HG02678 (cell line): ENCODE measurements around the gene CUL9.

Source experiments
- ATAC-seq: cut with Tn5 transposase; IDR thresholded peaks from one replicate; pipeline ENCODE4 v1.9.1; 2021; ENCODE audit warnings: mild to moderate bottlenecking, moderate library complexity; ENCODE audit not compliant: unreplicated experiment

The CUL9 gene

GRCh38 chr6:43193929-43194328 is 11.9 kb downstream of the CUL9 start:
- ATAC-seq = no peak

- no peak for ATAC-seq
Observed at GRCh38 chr6:43196337-43196736, 14.3 kb downstream of the CUL9 start.

GRCh38 chr6:43199912-43200311 is 17.9 kb downstream of the CUL9 start:
- no peak for ATAC-seq

GRCh38 chr6:43200541-43200940 is 18.5 kb downstream of the CUL9 start:
- ATAC-seq = no peak

GRCh38 chr6:43202451-43202850 is 20.5 kb downstream of the CUL9 start:
- no peak for ATAC-seq

- no peak for ATAC-seq
Observed at GRCh38 chr6:43203029-43203717, 21.2 kb downstream of the CUL9 start.

GRCh38 chr6:43203718-43204095 is 21.7 kb downstream of the CUL9 start:
- ATAC-seq = no peak

GRCh38 chr6:43204271-43205105 is 22.5 kb downstream of the CUL9 start:
- ATAC-seq = no peak

GRCh38 chr6:43205849-43206248 is 23.9 kb downstream of the CUL9 start:
- ATAC-seq = no peak

- ATAC-seq = no peak
Observed at GRCh38 chr6:43207286-43207685, 25.3 kb downstream of the CUL9 start.

GRCh38 chr6:43211955-43212354 is 30.0 kb downstream of the CUL9 start:
- no peak for ATAC-seq

- no peak for ATAC-seq
Observed at GRCh38 chr6:43213431-43213830, 31.4 kb downstream of the CUL9 start.

GRCh38 chr6:43215066-43215465 is 33.1 kb downstream of the CUL9 start:
- ATAC-seq = no peak

GRCh38 chr6:43216200-43216599 is 34.2 kb downstream of the CUL9 start:
- ATAC-seq = no peak

- ATAC-seq = no peak
Observed at GRCh38 chr6:43217351-43217750, 35.4 kb downstream of the CUL9 start.

- no peak for ATAC-seq
Observed at GRCh38 chr6:43219119-43219518, 37.1 kb downstream of the CUL9 start.

GRCh38 chr6:43219814-43220213 is 37.8 kb downstream of the CUL9 start:
- ATAC-seq = no peak

GRCh38 chr6:43220439-43220951 is 38.5 kb downstream of the CUL9 start:
- no peak for ATAC-seq

- no peak for ATAC-seq
Observed at GRCh38 chr6:43221046-43221972, 39.3 kb downstream of the CUL9 start.

GRCh38 chr6:43222418-43223059 is 40.5 kb downstream of the CUL9 start:
- ATAC-seq = no peak

GRCh38 chr6:43223175-43223574 is 41.2 kb downstream of the CUL9 start:
- no peak for ATAC-seq
